BE2C (cell line): Measurements from ENCODE around the gene MDH2.
"Not testable (repeated sequence)": the region's sequence is repeated elsewhere in the genome, so short reads cannot be mapped to it uniquely, and the experiment has no call there.

Source experiments
- DNase-seq: peaks from one replicate; pipeline ENCODE4 v3.0.0-alpha.2; 2020
- H3K27me3 ChIP-seq: fragments of 250-450 bp; sonication (Bioruptor Pico); 2 replicates; pipeline ENCODE4 v1.5.1; 2020; ENCODE audit warnings: mild to moderate bottlenecking
- H3K36me3 ChIP-seq: fragments of 250-450 bp; sonication (Bioruptor Pico); 2 replicates; pipeline ENCODE4 v1.5.1; 2020; ENCODE audit warnings: mild to moderate bottlenecking
- H3K4me1 ChIP-seq: fragments of 250-450 bp; sonication (Bioruptor Pico); 2 replicates; pipeline ENCODE4 v1.5.1; 2020
- H3K4me3 ChIP-seq: 2 replicates; pipeline ENCODE4 v1.5.1; 2011; ENCODE audit warnings: low read depth, low read length
- H3K9me3 ChIP-seq: fragments of 250-450 bp; sonication (Bioruptor Pico); 2 replicates; pipeline ENCODE4 v1.5.1; 2020
- TF ChIP-seq, protein P1 (sequence below): IDR thresholded peaks from 2 replicates; pipeline ENCODE4 v1.5.1; 2012; ENCODE audit warnings: mild to moderate bottlenecking, low read depth, low read length

MDH2 gene

DNA sequence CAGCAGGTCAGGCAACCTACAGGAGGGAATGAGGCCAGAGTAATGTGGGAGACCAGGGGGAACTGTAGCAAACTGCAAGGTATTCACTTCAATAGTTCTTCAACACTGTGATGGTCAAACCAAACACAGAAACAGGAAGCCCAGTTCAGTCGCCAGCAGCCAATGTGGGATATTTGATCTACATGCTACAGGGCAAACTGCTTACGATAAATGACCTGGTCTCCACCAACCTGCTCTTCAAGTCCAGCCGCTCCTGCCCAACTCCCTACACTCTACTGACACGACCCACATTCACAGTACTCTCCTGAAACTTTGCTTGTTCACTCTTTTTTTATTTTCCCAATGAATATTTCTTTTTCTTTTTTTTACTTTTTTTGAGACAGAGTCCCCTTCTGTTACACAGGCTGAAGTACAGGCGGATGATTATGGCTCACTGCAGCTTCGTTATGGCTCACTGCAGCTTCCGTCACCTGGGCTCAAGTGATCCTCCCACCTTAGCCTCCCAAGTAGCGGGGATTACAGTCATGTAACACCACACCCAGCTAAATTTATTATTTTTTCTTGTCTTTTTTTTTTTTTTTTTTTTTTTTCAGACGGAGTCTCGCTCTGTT is 42.1 kb downstream of the MDH2 start:
- Histone ChIP-seq H3K9me3 (no peaks in the 10 kb centered on the region), H3K27me3 (no peaks in the 10 kb centered on the region), H3K4me1 (no peaks in the 10 kb centered on the region), H3K36me3 (no peaks in the 10 kb centered on the region), H3K4me3 (no peak overlapping the region)
- no peak for DNase-seq
- TF ChIP-seq, protein P1, sequence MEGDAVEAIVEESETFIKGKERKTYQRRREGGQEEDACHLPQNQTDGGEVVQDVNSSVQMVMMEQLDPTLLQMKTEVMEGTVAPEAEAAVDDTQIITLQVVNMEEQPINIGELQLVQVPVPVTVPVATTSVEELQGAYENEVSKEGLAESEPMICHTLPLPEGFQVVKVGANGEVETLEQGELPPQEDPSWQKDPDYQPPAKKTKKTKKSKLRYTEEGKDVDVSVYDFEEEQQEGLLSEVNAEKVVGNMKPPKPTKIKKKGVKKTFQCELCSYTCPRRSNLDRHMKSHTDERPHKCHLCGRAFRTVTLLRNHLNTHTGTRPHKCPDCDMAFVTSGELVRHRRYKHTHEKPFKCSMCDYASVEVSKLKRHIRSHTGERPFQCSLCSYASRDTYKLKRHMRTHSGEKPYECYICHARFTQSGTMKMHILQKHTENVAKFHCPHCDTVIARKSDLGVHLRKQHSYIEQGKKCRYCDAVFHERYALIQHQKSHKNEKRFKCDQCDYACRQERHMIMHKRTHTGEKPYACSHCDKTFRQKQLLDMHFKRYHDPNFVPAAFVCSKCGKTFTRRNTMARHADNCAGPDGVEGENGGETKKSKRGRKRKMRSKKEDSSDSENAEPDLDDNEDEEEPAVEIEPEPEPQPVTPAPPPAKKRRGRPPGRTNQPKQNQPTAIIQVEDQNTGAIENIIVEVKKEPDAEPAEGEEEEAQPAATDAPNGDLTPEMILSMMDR = no peak

DNA sequence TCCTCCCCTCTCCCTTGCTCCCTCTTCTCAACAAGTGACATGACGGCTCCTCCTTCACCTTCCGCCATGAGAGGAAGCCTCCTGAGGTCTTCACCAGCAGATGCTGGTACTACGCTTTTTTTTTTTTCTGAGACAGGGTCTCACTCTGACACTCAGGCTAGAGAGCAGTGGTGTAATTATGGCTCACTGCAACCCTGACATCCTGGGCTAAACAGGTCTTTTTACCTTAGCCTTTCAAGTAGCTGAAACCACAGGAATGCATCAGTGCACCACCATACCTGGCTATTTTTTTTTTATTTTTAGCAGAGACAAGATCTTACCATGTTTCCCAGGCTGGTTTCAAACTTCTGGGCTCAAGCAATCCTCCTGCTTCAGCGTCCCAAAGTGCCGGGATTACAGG is 43.6 kb downstream of the MDH2 start:
- no peak overlapping the region for H3K4me3 ChIP-seq
- TF ChIP-seq, protein P1 = no peak
- H3K4me1 ChIP-seq = no peaks in the 10 kb centered on the region
- H3K36me3 ChIP-seq = no peaks in the 10 kb centered on the region
- H3K27me3 ChIP-seq = peaks cover 5% of the 10 kb centered on the region
- no peaks in the 10 kb centered on the region for H3K9me3 ChIP-seq
- no peak for DNase-seq

DNA sequence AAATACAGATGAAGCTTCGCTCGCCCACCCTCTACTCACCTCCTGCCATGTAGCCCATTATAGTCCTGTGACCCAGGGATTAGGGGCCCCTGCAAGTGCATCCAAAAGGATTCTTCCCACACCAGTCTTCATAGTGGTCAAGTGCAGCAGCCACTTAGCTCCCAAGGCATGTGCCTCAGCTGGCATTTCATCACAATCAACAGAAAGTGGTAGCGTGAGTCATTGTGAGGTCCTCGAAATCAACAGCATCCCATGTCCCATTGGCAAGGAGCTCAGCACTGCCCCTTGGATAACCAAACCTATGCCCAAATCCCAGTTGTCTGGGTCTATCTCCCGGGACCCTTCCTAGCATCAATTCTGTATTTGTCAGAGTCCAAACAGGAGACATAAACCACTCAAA is 45.6 kb downstream of the MDH2 start:
- H3K4me3 ChIP-seq, H3K4me1 ChIP-seq, H3K9me3 ChIP-seq, DNase-seq, H3K36me3 ChIP-seq: not testable (repeated sequence)
- peaks cover 18% of the 10 kb centered on the region for H3K27me3 ChIP-seq

DNA sequence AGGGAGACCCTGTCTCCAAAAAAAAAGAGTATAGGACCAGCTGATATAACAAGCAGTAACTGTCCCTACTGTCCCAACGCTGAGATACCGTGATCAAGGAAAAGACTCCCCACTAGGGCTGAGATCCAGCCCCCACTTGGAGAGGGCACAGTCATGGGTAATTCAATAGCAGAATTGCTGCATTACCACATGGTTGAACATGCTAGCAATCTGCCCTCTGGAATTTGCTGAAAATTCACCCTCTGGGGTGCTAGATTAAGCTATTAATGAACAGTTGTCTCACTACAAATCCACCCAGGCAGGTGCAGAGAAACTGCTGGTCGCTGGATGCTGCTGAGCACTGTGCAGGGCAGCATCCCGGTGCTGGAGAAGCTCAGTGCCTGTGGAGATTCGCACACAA is 46.4 kb downstream of the MDH2 start:
- not testable (repeated sequence) for H3K4me3 ChIP-seq, H3K36me3 ChIP-seq, H3K9me3 ChIP-seq, DNase-seq, H3K4me1 ChIP-seq
- H3K27me3 ChIP-seq = peaks cover 26% of the 10 kb centered on the region

DNA sequence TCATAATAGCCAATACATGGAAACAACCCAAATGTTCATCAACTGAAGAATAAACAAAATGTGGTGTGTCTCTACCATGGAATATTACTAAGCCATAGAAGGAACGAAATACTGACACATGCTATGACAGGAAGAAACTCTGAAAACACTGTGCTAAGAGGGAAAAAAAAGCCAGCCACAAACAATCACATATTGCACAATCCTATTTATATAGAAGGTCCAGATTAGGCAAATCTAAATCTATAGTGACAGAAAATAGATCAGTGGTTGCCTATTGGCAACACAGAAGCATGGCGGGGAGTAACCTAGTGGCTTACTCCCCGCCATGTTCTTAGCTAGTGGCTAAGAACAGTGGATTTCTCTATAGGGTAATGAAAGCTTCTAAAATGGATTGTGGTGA is 48.0 kb downstream of the MDH2 start:
- Histone ChIP-seq H3K36me3 (no peaks in the 10 kb centered on the region), H3K4me1 (no peaks in the 10 kb centered on the region), H3K27me3 (peaks cover 32% of the 10 kb centered on the region), H3K9me3 (no peaks in the 10 kb centered on the region), H3K4me3 (no peak overlapping the region)
- TF ChIP-seq, protein P1 = no peak
- no peak for DNase-seq

DNA sequence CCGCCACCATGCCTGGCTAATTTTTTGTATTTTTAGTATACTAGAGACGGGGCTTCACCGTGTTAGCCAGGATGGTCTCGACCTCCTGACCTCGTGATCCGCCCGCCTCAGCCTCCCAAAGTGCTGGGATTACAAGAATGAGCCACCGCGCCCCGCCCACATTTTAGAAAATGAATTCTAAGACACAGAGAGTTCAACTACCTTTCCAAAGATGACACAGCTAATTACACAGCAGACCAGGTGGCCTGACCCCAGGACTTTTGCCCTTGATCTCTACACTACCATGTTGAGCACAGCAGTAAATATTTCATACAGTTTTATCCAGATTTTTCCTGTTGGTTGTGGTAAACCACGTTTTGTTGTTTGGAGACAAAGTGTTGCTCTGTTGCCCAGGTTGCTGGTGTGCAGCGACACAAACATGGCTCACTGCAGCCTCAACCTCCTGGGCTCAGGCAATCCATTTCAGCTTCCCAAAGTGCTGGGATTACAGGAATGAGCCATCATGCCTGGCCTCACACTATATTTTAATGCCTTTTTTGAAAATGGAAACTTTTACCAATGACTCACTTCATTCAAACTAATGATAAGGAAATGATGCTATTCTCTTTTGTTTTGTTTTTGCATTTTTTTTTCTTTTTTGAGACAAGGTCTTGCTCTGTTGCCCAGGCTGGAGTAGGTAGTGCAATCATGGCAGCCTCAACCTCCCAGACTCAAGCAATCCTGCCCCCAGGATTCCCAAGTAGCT is 54.0 kb downstream of the MDH2 start:
- H3K4me3 ChIP-seq, H3K36me3 ChIP-seq, DNase-seq, H3K4me1 ChIP-seq, H3K9me3 ChIP-seq: not testable (repeated sequence)
- peaks cover 23% of the 10 kb centered on the region for H3K27me3 ChIP-seq

DNA sequence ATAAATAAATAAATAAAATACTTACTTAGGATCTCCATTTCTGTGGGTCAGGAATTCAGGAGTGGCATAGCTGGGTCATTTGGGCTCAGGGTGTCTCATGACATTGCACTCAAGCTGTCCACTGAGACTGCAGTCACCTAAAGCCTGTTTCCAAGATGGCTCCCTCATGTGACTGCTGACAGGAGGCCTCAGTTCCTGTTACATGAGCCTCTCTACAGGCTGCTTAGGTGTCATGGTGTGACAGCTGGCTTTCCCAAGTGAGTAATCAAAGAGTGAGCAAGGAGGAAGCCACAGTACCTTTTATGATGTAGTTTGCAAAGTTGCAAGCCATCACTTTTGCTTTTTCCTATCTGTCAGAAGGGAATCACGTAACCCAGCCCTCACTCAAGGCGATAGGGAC is 55.9 kb downstream of the MDH2 start:
- H3K36me3 ChIP-seq, DNase-seq, H3K4me1 ChIP-seq, H3K9me3 ChIP-seq, H3K4me3 ChIP-seq: not testable (repeated sequence)
- peaks cover 11% of the 10 kb centered on the region for H3K27me3 ChIP-seq

DNA sequence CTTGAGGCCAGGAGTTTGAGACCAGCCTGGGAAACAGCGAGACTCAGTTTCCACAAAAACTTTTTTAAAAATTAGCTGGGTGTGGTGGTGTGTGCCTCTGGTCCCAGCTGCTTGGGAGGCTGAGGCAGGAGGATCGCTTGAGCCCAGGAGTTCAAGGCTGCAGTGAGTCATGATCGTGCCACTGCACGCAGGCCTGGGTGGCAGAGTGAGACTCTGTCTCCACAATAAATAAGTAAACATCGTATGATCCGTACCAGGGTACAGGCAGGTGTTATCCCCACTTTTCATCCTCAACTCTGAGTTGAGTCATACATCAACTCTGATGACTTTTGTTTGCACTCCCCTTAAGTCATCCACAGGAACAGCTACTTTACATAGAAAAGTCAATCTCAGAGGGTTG is 58.2 kb downstream of the MDH2 start:
- H3K4me3 ChIP-seq, H3K36me3 ChIP-seq, DNase-seq, H3K9me3 ChIP-seq, H3K27me3 ChIP-seq, H3K4me1 ChIP-seq: not testable (repeated sequence)

DNA sequence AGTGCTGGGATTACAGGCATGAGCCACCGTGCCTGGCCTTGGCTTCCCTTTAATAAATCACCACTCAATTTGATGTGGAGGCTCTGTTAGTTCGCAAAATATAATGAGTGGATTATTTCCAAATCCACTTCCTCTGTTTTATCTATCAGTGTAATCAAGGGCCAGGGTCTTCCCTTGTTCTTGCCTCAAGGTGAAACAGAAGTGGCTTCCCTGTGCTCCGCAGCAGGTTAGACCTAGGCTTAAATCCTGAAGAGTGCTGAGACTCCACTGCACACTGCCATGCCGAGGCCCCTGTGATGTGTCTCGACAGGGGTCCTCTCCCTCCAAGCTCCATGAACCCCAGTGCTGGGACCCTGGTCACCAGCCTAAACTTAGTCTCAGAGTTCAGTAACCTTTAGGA is 59.0 kb downstream of the MDH2 start:
- TF ChIP-seq, protein P1 = no peak
- no peaks in the 10 kb centered on the region for H3K9me3 ChIP-seq
- DNase-seq = no peak
- H3K4me1 ChIP-seq = no peaks in the 10 kb centered on the region
- no peaks in the 10 kb centered on the region for H3K36me3 ChIP-seq
- no peak overlapping the region for H3K4me3 ChIP-seq
- no peaks in the 10 kb centered on the region for H3K27me3 ChIP-seq
